RWPE2 (cell line): ENCODE results near the gene GLRX3.

Experiments
- ATAC-seq: fragments of 200-7000 bp; cut with Tn5 transposase; 3 replicates; pipeline ENCODE4 v1.9.1; 2021; ENCODE audit warnings: low read depth
- DNase-seq: peaks from one replicate; pipeline ENCODE4 v3.0.0-alpha.2; 2020; ENCODE audit warnings: low spot score
- H3K27ac ChIP-seq: fragments of 450-650 bp; 2 replicates; pipeline ENCODE4 v1.5.1; 2017; ENCODE audit warnings: mild to moderate bottlenecking; ENCODE audit not compliant: poor library complexity, severe bottlenecking
- H3K27me3 ChIP-seq: fragments of 250-450 bp; sonication (Bioruptor Pico); 2 replicates; pipeline ENCODE4 v1.5.1; 2021; ENCODE audit warnings: mild to moderate bottlenecking, moderate library complexity; ENCODE audit not compliant: insufficient read depth, poor library complexity, severe bottlenecking
- H3K36me3 ChIP-seq: fragments of 250-450 bp; sonication (Bioruptor Pico); 2 replicates; pipeline ENCODE4 v1.5.1; 2020; ENCODE audit warnings: low read depth, mild to moderate bottlenecking, moderate library complexity
- H3K4me1 ChIP-seq: fragments of 250-450 bp; sonication (Bioruptor Pico); 2 replicates; pipeline ENCODE4 v1.5.1; 2021; ENCODE audit warnings: mild to moderate bottlenecking, moderate library complexity; ENCODE audit not compliant: insufficient read depth, poor library complexity, severe bottlenecking
- H3K4me3 ChIP-seq: fragments of 250-450 bp; sonication (Bioruptor Pico); 2 replicates; pipeline ENCODE4 v1.5.1; 2021; ENCODE audit warnings: mild to moderate bottlenecking, moderate library complexity; ENCODE audit not compliant: severe bottlenecking
- H3K9me3 ChIP-seq: fragments of 250-450 bp; sonication (Bioruptor Pico); 2 replicates; pipeline ENCODE4 v1.5.1; 2021; ENCODE audit warnings: mild to moderate bottlenecking, moderate library complexity; ENCODE audit not compliant: severe bottlenecking
- TF ChIP-seq, protein P1 (sequence below): fragments of 450-650 bp; IDR thresholded peaks from one replicate; pipeline ENCODE4 v1.5.1; 2017; ENCODE audit warnings: mild to moderate bottlenecking, moderate library complexity; ENCODE audit not compliant: poor library complexity, severe bottlenecking

Gene GLRX3

GRCh38 chr10:130108934-130109604, 27.1 kb upstream of the GLRX3 start:
- DNase-seq (no peak), ATAC-seq (no peak)
- TF ChIP-seq, protein P1, sequence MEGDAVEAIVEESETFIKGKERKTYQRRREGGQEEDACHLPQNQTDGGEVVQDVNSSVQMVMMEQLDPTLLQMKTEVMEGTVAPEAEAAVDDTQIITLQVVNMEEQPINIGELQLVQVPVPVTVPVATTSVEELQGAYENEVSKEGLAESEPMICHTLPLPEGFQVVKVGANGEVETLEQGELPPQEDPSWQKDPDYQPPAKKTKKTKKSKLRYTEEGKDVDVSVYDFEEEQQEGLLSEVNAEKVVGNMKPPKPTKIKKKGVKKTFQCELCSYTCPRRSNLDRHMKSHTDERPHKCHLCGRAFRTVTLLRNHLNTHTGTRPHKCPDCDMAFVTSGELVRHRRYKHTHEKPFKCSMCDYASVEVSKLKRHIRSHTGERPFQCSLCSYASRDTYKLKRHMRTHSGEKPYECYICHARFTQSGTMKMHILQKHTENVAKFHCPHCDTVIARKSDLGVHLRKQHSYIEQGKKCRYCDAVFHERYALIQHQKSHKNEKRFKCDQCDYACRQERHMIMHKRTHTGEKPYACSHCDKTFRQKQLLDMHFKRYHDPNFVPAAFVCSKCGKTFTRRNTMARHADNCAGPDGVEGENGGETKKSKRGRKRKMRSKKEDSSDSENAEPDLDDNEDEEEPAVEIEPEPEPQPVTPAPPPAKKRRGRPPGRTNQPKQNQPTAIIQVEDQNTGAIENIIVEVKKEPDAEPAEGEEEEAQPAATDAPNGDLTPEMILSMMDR, result no peak
- Histone ChIP-seq H3K27me3 (no peaks in the 10 kb centered on the region), H3K36me3 (no peaks in the 10 kb centered on the region), H3K4me3 (peak overlapping the region; percentile 46), H3K9me3 (no peaks in the 10 kb centered on the region), H3K4me1 (peaks cover 6% of the 10 kb centered on the region), H3K27ac (peak overlapping the region; percentile 64)

- H3K4me3 ChIP-seq, result peak overlapping the region; percentile 46
- DNase-seq (no peak), ATAC-seq (no peak)
- peak overlapping the region; percentile 64 for H3K27ac ChIP-seq
- H3K4me1 ChIP-seq, result peaks cover 6% of the 10 kb centered on the region
- no peaks in the 10 kb centered on the region for H3K9me3 ChIP-seq
- H3K36me3 ChIP-seq, result no peaks in the 10 kb centered on the region
- TF ChIP-seq, protein P1, result peak; percentile 87
- no peaks in the 10 kb centered on the region for H3K27me3 ChIP-seq
Observed at GRCh38 chr10:130109796-130110245, 26.4 kb upstream of the GLRX3 start.

DNA sequence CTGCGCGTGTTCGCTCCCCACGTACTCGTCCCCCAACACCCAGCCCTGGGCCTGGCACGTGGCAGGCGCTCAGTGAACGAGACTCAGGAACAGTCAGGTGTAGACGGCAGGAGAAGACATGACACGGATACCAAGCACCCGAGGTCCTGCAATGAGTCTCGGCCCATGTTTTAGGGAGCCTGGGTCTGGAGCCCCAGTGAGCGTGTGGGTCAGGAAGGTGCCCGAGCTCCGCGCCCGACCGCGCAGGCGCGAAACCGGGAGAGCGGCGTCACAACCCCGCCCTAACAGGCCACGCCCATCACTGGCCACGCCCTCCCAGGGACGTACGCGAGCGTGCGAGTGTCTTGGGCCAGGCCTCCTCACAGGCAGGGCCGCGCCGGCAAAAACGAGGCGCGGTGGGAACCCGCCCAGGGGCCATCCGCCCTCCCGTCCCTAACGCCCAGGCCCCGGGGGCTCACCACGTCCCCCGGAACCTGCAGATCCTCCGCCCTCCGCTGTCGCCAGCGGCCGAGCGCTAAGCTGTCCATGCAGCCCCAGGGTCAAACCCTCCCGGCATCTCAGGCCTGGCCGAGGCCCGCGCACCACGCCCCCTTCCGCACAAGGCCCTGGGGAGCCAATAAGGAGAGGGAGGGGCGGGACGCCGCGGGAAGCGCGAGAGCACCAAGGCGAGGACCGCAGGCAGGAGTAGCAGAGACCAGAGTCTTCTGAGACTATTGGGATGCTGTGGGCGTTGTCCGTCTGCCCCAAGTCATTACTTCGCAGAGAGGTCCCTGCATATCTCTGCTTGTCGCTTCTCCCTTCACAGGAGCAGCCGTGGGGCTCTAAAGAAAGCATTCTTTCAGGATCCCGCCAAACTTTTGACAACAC, 25.7 kb upstream of the GLRX3 start, which contains the start of gene C10orf143:
Gene C10orf143, minus strand, starts transcription at position 585 of the 867 bp plus-strand sequence. Its CDS starts 58 bp downstream, at position 527.
- H3K36me3 ChIP-seq, result no peaks in the 10 kb centered on the region
- H3K4me1 ChIP-seq, result peaks cover 6% of the 10 kb centered on the region
- TF ChIP-seq, protein P1, result no peak
- DNase-seq, result peak; percentile 98
- H3K4me3 ChIP-seq, result peak within 1 kb of the TSS; percentile 46
- ATAC-seq, result peak; percentile 86
- no peaks in the 10 kb centered on the region for H3K27me3 ChIP-seq
- H3K9me3 ChIP-seq, result no peaks in the 10 kb centered on the region
- peak within 1 kb of the TSS; percentile 64 for H3K27ac ChIP-seq

DNA sequence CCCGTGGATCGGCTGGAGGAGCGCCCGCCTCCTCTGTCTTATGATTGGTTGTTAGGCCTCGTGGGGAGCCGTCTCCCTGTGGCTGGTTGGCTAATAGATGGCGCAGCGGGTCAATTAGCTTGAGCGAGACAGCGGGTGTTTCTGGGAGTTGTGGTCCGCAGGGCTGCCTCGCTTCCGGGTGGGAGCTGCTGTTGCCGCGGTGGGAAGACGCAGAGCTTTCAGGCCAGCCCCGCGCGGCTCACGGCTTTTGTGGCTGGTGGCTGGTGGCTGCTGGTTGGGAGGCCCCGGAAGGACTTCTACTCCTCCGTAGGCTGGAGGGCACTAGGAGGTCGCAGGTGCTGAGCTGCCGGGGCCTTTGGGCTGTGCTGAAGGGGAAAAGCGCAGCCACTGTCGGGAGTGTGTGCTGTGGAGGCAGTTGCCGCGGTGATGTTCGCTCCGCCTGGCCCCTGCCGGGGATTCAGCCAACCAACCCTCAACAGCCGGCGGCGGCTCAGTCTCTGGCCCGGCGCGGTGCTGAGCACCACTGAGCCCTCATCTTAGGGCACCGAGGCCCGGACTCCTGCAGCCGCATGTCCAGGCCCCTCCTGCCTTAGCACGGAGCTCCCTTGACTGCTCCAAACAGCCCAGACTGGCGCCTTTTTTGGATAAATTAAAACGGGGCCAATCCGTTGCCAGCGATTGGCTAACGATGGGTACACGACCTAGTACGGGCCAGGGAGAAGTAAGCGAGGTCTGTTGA, 24.9 kb upstream of the GLRX3 start:
- H3K4me3 ChIP-seq, result peak overlapping the region; percentile 46
- ATAC-seq (peak; percentile 90), DNase-seq (peak; percentile 97)
- H3K27me3 ChIP-seq, result no peaks in the 10 kb centered on the region
- no peaks in the 10 kb centered on the region for H3K9me3 ChIP-seq
- H3K36me3 ChIP-seq, result no peaks in the 10 kb centered on the region
- peaks cover 6% of the 10 kb centered on the region for H3K4me1 ChIP-seq
- H3K27ac ChIP-seq, result peak overlapping the region; percentile 64
- TF ChIP-seq, protein P1, result no peak
